Measurements from ENCODE around the gene HDAC2.

HDAC2 gene

GRCh38 chr6:113901482-113901881 lies 69.5 kb downstream of the HDAC2 start:
- H3K27me3 ChIP-seq (ENCODE audit: insufficient read depth, low read depth): no peaks in the 10 kb centered on the region
- H3K4me3 ChIP-seq (IDR thresholded peaks at IDR 0.05; ENCODE audit: insufficient read depth, low read depth, low read length): no peak overlapping the region
- H3K27ac ChIP-seq: no peak overlapping the region
- no peak overlapping the region for H3K9ac ChIP-seq
- no peaks in the 10 kb centered on the region for H3K4me1 ChIP-seq (ENCODE audit: low read depth, poor library complexity, severe bottlenecking)
- no peaks in the 10 kb centered on the region for H3K79me2 ChIP-seq (ENCODE audit: insufficient read depth, low read depth)
- TF ChIP-seq CTCF (conservative IDR thresholded peaks at IDR 0.05; ENCODE audit: low read depth, low read length): no peak
- no peaks in the 10 kb centered on the region for H4K20me1 ChIP-seq (ENCODE audit: insufficient read depth)
- H3K36me3 ChIP-seq (ENCODE audit: insufficient read depth): no peaks in the 10 kb centered on the region
- no peak overlapping the region for H2AFZ ChIP-seq (ENCODE audit: low read depth)
- no peak overlapping the region for H3K4me2 ChIP-seq

- Histone ChIP-seq H2AFZ (ENCODE audit: low read depth) (no peak overlapping the region), H3K36me3 (ENCODE audit: insufficient read depth) (no peaks in the 10 kb centered on the region), H3K4me3 (IDR thresholded peaks at IDR 0.05; ENCODE audit: insufficient read depth, low read depth, low read length) (no peak overlapping the region), H3K79me2 (ENCODE audit: insufficient read depth, low read depth) (no peaks in the 10 kb centered on the region), H3K27me3 (ENCODE audit: insufficient read depth, low read depth) (no peaks in the 10 kb centered on the region), H3K4me2 (no peak overlapping the region), H3K27ac (no peak overlapping the region), H3K9ac (no peak overlapping the region), H3K4me1 (ENCODE audit: low read depth, poor library complexity, severe bottlenecking) (no peaks in the 10 kb centered on the region), H4K20me1 (ENCODE audit: insufficient read depth) (no peaks in the 10 kb centered on the region)
- no peak for TF ChIP-seq CTCF (conservative IDR thresholded peaks at IDR 0.05; ENCODE audit: low read depth, low read length)
Measured at GRCh38 chr6:113894712-113895674, 76.0 kb downstream of the HDAC2 start.

- no peak overlapping the region for H3K4me2 ChIP-seq
Measured at GRCh38 chr6:113893866-113894265, 77.1 kb downstream of the HDAC2 start.

GRCh38 chr6:113893451-113893850 lies 77.5 kb downstream of the HDAC2 start:
- H3K36me3 ChIP-seq (ENCODE audit: insufficient read depth): no peaks in the 10 kb centered on the region
- no peak for TF ChIP-seq CTCF (conservative IDR thresholded peaks at IDR 0.05; ENCODE audit: low read depth, low read length)
- no peaks in the 10 kb centered on the region for H3K27me3 ChIP-seq (ENCODE audit: insufficient read depth, low read depth)
- no peak overlapping the region for H2AFZ ChIP-seq (ENCODE audit: low read depth)
- H3K4me2 ChIP-seq: no peak overlapping the region
- no peaks in the 10 kb centered on the region for H3K79me2 ChIP-seq (ENCODE audit: insufficient read depth, low read depth)
- no peak overlapping the region for H3K9ac ChIP-seq
- H3K4me1 ChIP-seq (ENCODE audit: low read depth, poor library complexity, severe bottlenecking): no peaks in the 10 kb centered on the region
- no peak overlapping the region for H3K4me3 ChIP-seq (IDR thresholded peaks at IDR 0.05; ENCODE audit: insufficient read depth, low read depth, low read length)
- no peaks in the 10 kb centered on the region for H4K20me1 ChIP-seq (ENCODE audit: insufficient read depth)
- no peak overlapping the region for H3K27ac ChIP-seq

More at GRCh38 chr6:113893866-113894265, 77.1 kb downstream of the HDAC2 start:
- Histone ChIP-seq H3K27me3 (ENCODE audit: insufficient read depth, low read depth) (no peaks in the 10 kb centered on the region), H3K4me3 (IDR thresholded peaks at IDR 0.05; ENCODE audit: insufficient read depth, low read depth, low read length) (no peak overlapping the region), H3K9ac (no peak overlapping the region), H3K27ac (no peak overlapping the region), H2AFZ (ENCODE audit: low read depth) (no peak overlapping the region), H3K36me3 (ENCODE audit: insufficient read depth) (no peaks in the 10 kb centered on the region), H4K20me1 (ENCODE audit: insufficient read depth) (no peaks in the 10 kb centered on the region), H3K79me2 (ENCODE audit: insufficient read depth, low read depth) (no peaks in the 10 kb centered on the region), H3K4me1 (ENCODE audit: low read depth, poor library complexity, severe bottlenecking) (no peaks in the 10 kb centered on the region)
- TF ChIP-seq CTCF (conservative IDR thresholded peaks at IDR 0.05; ENCODE audit: low read depth, low read length): no peak
